Hematopoietic multipotent progenitor cell treated with erythropoietin and hydrocortisone succinate and interleukin-3 and kit ligand, for 15 days (in vitro differentiated cells): ENCODE data around the gene TTC33.
"Not testable (repeated sequence)": the region's sequence is repeated elsewhere in the genome, so short reads cannot be mapped to it uniquely, and the experiment has no call there.

Source experiments
- DNase-seq: peaks from one replicate; pipeline ENCODE4 v3.0.0-alpha.2; 2015; ENCODE audit warnings: low spot score

Gene TTC33

GRCh38 chr5:40653221-40654022 is 102.3 kb downstream of the TTC33 start:
- no peak for DNase-seq

- DNase-seq, result no peak
Observed at GRCh38 chr5:40652441-40653220, 103.1 kb downstream of the TTC33 start.

- no peak for DNase-seq
Observed at GRCh38 chr5:40651201-40651600, 104.6 kb downstream of the TTC33 start.

- DNase-seq, result no peak
Observed at GRCh38 chr5:40649463-40650030, 106.2 kb downstream of the TTC33 start.

GRCh38 chr5:40648150-40648549 is 107.6 kb downstream of the TTC33 start:
- no peak for DNase-seq

DNA sequence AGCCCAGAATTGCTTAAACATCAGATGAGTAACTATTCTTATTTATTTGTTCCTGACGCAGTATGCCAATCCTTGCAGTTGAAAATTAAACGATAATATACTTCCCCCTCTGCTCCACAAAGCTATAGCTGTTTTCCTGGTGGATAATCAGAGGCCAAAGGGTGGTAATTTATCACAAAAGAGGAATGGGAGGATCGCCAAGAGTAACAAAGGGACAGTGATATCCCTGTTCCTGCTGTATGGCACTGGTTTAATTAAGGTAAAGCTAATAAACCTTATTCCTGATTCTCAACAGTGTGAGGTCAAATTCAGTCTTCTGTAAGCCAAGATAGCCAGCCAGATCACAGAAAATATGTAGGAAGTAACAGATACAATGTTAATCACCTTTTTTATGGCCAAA is 109.5 kb downstream of the TTC33 start:
- no peak for DNase-seq

DNA sequence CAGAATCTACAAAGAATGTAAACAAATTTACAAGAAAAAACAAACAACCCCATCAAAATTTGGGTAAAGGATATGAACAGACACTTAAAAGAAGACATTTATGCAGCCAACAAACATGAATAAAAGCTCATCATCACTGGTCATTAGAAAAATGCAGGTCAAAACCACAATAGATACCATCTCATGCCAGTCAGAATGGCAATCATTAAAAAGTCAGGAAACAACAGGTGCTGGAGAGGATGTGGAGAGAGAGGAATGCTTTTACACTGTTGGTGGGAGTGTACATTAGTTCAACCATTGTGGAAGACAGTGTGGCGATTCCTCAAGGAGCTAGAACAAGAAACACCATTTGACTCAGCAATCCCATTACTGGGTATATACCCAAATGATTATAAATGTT is 116.2 kb downstream of the TTC33 start:
- DNase-seq, result not testable (repeated sequence)

GRCh38 chr5:40634593-40634992 is 121.2 kb downstream of the TTC33 start:
- no peak for DNase-seq

GRCh38 chr5:40634154-40634553 is 121.6 kb downstream of the TTC33 start:
- DNase-seq, result no peak

DNA sequence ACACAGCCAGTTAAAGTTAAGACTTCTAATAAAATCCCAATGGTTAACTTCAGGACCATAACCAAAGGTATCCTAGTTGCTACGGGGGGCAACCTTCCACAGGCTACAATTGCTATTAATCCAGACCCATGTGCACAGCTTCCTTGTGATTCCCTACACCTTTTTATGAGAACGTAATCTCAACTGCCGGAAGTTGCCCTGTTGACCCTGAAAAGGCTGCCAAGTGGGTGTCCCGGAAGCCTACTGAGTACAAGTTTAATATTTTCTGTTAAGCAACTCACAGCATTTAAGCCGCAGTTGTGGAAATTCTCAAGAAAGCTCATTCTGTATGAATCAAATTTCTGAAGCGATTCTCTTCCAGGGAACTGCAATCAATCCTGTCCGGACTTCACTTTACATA is 124.5 kb downstream of the TTC33 start:
- no peak for DNase-seq

GRCh38 chr5:40630126-40630525 is 125.6 kb downstream of the TTC33 start:
- no peak for DNase-seq

DNA sequence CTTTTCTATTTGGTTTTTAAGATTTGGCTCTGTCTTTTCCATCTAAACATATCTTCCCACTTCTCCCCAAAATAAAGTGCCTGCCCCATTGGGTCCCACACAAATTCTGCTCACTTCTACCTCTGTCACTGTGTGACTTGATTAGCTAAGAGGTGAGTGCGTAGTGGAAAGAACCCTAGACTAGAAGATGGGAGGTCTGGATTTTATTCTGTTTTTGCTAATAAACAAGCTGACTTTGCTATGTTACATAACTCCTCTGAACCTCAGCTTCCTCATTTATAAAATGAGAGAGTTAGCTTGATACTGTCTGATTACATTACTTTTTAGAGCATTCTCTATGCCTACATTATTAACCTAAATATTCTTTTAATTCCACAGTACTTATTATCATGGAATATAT is 127.4 kb downstream of the TTC33 start:
- DNase-seq, result no peak

- DNase-seq, result no peak
Observed at GRCh38 chr5:40627706-40628105, 128.1 kb downstream of the TTC33 start.

GRCh38 chr5:40626801-40627200 is 129.0 kb downstream of the TTC33 start:
- DNase-seq, result no peak

GRCh38 chr5:40623480-40624420 is 132.0 kb downstream of the TTC33 start:
- DNase-seq, result no peak

DNA sequence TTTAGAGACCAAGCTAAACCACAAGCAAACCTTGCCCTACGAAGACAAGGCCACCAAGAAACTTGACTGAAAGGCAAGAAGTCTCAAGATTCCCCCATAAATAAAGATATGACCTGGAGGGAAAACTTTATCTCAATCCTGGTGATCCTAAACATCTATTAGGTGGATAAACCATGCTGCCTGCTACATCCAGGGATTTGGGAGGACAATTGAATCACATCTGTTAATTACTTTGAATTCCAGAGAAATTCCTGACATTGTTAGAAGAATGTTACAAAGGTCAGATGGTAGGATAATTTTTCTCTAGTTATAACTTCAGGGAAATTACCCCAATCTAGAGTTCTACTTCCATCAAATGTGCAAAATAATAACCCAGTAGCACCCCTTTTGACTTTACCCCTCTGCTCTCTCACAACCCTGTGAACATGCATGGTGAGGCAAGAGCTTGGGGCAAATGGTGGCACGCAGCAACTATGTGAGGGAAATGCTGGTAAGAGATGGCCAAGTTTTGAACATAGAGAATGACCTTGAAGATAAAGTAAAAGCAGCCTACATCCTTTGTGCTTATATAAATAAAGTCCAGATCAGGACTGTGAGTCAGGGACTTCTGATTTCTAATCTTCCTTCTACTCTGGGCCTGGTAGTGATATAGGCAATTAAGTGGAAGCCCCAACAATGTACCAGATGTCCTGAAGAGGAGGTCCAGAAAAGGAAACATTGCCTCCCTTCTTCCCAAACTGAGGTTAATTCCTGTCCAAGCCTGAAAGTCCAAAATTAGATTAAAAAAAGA is 133.1 kb downstream of the TTC33 start:
- DNase-seq, result no peak

GRCh38 chr5:40619421-40619820 is 136.3 kb downstream of the TTC33 start:
- no peak for DNase-seq

DNA sequence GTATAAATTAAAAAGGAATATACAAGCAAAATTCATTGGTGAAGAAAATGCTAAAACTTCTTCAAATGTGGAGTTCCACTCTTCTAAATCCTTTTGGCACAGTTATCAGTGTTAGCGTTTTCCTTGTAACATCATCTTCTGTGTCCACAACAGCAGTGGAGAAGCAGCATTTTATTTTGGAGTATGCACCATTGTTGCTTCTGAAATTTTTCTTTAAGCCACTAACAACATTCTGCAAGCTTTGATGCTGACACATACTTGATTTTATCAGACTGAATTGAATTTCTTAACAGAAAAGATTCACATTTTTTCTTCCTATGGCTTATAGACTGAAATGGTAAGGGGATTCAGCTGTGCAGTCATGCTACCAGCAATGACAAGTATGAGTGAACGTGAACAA is 136.8 kb downstream of the TTC33 start:
- DNase-seq, result no peak

DNA sequence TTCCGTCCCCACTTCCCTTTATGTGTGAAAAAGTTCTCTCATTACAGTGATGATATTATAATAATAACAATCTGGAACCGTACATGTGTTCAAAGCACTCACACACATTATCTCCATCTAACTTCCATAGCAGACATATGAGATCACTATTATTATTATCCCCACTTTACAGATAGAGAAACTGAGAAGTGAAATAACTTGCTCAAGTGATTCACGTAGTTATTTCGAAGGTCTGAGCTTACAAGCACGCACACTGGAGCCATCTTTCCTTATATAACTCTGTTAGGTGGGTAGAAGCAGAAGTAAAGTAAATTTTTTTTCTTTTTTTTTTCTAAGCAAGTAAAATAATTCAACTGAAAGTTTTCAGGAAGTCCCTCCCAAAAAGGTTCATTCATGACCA is 139.0 kb downstream of the TTC33 start:
- DNase-seq, result no peak

DNA sequence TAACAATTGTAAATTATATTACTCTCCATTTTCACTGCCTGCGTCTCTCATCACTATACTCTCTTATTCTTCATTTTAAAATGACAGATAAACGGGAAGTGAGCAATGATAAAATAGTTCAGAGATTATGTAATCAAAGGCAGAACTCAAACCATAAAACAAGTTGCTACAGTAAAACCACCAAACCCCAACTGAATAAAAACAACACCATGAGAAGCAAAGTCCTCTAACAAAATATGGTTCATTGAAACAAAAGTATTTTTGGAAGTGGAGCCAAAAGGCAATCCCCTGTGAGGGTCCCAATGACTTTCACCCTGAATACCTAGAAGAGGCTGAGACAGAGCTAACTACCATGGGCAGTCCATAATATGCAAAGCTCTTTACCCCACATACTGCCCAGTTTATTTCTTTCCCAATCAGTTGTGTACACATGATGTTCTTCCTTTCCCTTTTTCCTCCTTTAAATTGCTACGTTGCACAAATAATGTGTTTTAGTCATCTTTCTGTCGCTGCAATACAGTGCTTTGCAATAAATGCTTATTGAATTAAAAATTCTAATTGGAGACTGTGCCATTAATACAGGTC is 140.1 kb downstream of the TTC33 start:
- no peak for DNase-seq
